Activated naive CD4-positive, alpha-beta T cell treated with Interleukin-2 at 50 U/mL for 16 hours (primary cell): ENCODE measurements around the gene TBL1XR1.
A peak's percentile ranks its signal among the peaks of the same experiment; 100 is the strongest.
"Not testable (repeated sequence)": the region's sequence is repeated elsewhere in the genome, so short reads cannot be mapped to it uniquely, and the experiment has no call there.

Source experiments
- DNase-seq: peaks from one replicate; pipeline ENCODE4 v3.0.0-alpha.2; 2020

Gene TBL1XR1

DNA sequence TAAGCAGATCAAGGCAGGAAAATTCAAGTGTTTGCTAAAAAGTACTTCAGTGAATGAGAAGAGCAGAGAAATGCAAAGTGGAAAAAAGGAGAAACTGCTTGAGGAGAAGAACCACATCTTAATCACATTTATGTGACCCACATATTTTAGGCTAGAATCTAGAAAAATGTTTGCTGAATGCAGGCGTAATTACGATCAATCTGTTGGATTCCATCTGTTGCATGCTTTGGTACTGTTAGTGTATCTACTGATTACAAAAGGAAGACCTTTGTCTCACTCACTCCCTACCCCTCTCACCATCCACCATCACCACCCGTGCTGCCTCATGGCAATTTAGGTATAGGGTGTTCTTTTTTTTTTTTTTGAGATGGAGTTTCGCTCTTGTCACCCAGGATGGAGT is 9.7 kb upstream of the TBL1XR1 start:
- DNase-seq: no peak

DNA sequence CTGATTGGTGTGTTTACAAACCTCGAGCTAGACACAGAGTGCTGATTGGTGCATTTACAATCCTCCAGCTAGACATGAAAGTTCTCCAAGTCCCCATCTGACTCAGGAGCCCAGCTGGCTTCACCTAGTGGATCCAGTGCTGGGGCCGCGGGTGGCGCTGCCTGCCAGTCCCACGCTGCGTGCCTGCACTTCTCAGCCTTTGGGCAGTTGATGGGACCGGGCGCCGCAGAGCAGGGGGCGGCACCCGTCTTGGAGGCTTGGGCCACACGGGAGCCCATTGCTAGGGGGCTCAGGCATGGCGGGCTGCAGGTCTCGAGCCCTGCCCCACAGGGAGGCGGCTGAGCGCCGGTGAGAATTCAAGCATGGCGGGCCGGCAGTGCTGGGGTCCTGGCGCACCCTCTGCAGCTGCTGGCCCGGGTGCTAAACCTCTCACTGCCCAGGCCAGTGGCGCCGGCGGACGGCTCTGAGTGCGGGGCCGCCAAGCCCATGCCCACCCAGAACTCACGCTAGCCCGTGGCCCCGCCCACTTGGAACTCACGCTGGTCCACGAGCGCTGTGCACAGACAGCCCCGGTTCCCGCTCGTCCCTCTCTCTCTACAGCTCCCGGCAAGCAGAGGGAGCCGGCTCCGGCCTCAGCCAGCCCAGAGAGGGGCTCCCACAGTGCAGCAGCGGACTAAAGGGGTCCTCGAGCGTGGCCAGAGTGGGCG is 6.6 kb upstream of the TBL1XR1 start:
- no peak for DNase-seq

DNA sequence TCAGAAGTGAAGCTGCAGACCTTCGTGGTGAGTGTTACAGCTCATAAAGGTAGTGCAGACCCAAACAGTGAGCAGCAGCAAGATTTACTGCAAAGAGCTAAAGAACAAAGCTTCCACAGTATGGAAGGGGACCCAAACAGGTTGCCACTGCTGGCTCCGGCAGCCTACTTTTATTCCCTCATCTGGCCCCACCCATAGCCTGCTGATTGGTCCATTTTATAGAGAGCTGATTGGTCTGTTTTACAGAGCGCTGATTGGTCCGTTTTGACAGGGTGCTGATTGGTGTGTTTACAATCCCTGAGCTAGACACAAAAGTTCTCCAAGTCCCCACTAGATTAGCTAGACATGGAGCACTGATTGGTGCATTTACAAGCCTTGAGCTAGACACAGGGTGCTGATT is 5.7 kb upstream of the TBL1XR1 start:
- DNase-seq: not testable (repeated sequence)

DNA sequence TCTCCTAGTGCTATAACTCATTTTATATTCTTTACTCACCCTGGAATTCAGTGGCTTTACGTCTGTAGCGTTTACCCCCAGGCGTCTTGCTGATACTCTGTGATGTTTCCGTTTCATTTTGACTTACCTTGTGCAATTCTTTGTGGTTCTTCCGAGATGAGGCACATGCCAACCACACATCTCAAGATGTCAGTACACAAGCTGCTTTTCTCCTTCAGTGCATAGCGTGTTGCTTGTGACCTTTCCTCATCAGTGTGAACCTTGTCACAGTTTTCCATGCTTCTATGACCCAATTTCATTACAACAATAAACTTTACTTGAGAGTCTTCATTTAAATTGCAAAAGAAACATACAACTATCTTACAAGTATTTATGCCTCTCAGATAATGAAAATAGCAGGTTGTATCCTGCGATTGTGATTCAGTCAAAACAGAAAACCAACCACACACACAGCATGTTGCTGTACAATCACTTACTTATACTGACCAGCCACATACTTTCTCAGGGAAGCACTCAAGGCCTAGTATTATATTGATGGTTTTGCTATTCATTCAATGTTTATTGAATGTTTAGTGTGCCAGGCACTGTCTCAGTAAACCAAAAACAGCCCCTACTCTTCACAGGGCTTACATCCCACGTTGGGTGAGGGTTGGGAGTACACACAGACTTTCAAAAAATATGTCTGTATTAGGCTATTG is 4.6 kb upstream of the TBL1XR1 start:
- DNase-seq: peak; percentile 60

DNA sequence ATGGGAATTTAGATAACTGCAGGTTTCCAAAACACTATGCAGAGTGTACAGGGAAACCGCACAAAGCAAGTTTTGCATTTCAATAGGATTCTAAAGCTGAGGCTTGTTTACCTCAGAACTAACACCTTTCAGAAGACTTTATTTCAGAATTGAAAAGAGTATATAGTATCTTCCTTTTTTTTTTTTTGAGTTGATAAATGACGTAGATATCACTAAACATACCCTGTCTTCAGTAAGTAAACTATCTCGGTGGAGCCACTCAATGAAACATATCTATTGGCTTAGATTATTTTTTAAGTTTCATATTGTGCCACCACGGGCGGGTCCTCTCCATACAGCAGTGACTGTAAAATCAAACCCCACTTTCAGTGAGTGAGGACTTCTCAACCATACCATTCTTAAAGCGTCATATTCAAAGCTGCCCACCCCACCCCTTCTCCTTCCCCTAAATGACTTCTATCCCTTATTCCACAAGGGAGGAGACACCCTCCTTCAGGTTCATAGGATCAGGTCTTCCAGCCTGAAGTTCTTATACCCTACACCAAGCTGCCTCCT is 2.0 kb upstream of the TBL1XR1 start:
- DNase-seq: no peak

DNA sequence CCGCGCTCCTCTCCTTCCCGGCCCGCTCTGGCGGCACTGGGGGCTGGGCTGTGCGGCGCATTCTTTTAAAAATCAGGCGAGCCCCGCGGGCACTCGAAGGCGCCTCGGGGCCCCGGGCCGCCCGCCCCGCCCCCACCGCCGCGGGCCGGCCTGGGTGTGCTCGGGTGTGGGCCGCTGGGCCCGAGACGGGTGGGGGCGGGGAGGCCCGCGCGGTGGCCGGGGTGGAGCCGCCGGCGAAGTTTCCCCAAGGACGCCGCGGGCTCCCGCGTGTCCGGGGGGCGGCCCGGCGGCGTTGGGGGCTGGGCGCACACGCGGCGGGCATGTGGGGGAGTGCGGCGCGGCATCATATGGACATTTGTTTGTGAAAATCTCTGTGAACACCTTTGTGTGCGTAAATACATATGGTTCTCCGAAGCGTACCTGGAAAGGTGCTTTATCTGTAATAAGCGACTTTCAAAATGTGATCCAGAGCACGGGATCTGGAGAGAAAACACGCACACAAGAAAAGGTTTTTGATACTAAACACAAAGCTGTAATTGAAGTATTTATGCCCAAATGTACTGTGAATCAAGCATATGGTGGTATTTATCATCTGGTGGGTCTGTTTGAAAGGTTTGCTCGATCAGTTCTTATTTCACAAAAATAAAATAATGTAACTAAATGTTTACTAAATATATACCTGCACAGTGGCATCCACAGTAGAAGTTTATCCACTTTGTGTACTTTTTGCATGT is 612 bp upstream of the TBL1XR1 start:
- DNase-seq: no peak

DNA sequence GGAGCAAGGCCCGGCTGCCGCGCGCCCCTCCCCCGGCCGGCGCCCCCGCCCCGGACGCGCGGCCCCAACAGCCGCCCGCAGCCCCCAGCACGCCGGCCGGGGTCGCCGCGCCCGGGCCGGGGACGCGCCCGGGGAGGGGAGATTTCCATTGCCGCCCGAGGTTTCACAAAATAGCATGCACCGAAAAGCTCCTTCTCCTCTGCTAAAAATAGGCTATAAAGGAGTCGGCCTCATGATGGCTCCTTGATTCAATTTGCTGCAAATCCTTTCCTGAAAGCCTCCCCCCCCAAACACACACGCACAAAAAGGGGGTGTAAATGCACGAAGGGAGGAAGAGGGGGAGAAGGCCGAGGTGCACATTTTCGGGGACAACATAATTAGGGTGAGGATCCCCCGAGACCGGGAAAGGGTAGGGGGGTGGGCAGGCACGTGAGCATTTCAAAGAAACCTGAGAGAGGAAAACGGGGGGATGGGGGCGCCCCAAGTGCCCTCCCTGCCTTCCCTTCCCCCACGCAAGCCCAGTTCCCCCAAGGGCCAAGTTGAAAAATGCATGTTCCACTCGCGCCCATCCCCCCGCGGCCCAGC is 734 bp downstream of the TBL1XR1 start:
- no peak for DNase-seq

DNA sequence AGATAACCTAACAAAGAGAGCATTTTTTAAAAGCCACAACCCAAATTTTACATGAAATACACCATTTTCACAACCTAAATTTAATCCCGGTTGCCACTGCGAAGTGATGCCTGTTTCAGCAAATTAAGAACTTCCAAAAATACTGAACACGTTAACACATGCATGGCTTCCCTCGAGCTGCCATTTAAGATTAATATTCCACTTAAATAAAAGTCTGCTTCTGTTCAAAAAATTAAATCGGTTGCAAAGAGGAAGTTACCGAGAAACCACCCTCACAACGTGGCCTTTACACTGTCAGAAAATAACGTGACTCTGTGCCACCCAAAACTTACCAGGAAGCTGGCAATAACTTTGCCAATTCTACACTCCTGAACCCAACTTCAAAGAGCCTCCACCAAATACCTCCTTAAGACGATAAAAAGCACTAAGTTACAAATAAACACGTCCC is 1.2 kb downstream of the TBL1XR1 start:
- no peak for DNase-seq

DNA sequence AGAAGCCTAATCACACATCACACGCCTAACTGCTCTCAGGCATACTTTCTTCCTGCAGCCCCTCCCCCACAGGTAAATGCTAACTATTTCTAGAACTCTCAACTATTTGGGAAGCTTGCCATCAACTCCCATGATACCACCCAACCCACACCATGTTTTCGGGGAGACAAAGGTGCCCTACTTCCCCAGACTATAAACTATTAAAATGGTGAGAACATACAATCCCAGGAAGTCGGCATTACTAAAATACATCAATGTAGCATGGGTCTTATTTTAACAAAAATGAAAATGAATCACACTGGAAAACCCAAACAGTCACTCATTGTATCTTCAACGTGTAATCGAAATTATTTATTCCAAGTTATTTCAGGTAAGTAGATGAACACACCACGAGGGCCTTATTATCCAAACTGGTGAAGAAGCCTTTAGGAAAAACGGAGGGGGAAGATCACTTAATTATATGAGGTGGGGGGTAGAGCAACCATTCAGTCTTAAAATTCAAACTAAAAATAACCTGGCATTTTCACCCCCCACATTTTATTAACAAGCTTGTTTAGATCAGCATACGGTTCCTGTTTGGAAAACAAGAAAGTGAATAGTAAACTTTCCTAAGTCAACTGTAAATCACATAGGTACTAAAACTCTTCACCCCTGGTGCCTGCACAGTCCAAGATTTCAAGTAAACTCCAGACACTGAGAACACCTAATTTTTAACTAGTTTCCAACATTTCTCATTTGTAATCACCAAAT is 1.9 kb downstream of the TBL1XR1 start:
- peak; percentile 11 for DNase-seq

DNA sequence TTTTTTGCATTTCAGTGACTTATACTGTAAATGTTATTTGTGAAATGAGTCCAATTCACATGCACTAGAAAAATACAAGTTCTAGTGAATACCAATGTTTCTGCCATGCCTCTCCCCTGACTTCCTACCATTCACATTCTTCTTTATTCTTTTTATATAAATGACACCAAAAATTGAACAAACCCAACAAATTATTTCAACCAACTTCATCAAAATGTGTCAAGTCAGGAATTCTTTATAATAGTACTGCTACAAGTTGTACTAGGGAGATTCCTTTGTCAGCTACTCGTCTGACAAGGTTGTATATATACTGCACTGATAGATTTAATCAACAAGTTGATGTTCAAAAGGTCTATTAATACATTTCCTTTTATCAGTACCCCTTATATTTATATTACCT is 3.0 kb downstream of the TBL1XR1 start:
- no peak for DNase-seq

DNA sequence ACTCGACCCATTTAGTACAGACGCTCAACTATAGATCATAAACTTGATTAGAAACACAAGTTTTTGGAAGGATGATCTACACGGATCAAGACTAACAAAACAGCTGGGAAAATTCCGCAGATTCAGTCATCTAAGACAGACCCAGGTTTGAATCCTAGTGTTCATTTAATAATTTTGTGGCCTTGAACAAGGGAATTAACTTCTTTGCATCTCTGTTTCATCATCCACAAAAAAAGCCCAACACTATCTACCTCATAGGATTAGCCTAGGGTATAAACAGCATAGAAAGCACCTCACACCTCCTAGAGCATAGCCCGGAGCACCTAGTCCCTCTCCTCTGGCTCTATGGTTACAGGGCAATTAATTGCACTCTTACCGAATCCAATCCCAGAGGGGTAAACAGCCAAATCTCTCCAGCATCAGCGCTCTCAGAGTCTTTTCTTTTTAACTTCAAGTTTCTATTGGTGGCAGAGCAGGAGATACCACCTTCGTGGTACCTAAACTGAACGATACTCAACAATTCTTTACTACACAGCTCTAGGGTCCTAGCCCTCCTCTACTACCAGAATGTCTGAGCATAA is 3.5 kb downstream of the TBL1XR1 start:
- no peak for DNase-seq

DNA sequence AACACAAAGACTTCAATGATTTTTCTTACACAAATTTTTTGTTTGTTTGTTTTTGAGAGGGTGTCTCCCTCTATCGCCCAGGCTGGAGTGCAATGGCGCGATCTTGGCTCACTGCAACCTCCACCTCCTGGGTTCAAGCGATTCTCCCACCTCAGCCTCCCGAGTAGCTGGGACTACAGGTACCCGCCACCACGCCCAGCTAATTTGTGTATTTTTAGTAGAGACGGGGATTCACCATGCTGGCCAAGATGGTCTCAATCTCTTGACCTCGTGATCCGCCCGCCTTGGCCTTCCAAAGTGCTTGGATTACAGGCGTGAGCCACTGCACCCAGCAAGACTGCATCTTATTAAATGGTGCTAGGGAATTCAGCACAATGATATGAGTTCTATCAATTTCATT is 4.0 kb downstream of the TBL1XR1 start:
- DNase-seq: not testable (repeated sequence)

DNA sequence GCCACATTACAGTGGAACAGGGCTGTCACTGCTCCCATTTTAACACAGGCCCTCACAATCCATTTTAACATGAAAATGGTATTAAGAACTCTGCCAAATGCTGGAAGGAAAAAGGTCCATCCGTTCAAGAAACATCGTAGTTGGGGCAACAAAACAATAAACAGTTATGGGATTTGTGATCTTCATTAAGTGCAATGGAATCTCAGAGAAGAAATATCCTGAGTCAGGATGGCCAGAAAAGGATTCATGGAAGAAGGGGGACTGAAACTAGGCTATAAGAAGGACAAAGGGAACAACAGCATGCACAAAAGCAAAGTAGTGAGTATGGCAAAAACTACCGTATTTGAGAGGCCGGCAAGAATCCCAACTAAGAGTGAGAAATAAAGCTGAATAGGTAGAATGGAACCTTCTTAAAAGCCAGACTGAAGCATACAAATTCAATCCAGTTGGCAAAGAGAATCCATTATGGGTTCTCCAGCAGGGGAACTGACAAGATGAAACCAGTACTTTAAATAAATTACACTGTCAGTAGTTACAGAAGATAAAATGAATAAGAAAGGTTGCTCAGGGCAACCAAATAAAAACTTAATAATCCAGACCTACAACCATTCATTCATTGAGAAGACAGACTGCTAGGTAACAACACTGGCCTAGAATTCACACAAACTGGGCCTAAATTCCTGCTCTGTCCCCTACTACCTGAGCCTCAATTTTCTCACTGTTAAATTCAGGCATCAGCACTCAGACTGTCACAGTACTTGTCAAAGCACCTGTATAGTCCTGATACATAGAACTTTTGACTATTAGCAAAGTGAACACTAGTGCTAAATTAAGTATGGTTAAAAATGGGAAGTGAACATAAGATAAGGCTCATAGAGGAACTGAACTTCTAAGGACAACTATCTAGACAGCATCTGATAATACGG is 6.3 kb downstream of the TBL1XR1 start:
- no peak for DNase-seq

DNA sequence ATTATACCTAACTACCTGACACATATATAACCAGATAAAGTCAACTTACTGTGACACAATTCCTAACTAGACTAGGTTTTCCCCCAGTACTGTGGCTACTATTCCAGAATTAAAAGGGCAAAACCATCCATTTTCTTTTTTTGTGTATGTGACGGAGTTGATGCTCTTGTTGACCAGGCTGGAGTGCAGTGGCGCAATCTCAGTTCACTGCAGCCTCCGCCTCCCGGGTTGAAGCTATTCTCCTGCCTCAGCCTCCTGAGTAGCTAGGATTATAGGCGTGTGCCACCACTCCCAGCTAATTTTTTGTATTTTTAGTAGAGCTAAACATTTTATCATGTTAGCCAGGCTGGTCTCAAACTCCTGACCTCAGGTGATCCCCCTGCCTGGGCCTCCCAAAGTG is 7.1 kb downstream of the TBL1XR1 start:
- DNase-seq: not testable (repeated sequence)

DNA sequence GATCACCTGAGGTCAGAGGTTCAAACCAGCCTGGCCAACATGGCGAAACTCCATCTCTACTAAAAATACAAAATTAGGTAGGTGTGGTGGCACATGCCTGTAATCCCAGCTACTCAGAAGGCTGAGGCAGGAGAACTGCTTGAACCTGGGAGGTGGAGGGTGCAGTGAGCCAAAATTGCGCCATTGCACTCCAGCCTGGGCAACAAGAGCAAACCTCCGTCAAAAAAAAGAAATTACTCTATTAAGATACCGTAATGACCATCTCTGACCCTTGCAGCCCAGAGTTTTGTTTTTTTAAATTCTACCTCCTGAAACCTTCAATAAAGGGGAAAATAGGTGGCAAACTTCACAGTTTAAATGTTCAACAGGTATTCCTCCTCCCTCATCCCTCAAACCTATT is 9.0 kb downstream of the TBL1XR1 start:
- DNase-seq: not testable (repeated sequence)

DNA sequence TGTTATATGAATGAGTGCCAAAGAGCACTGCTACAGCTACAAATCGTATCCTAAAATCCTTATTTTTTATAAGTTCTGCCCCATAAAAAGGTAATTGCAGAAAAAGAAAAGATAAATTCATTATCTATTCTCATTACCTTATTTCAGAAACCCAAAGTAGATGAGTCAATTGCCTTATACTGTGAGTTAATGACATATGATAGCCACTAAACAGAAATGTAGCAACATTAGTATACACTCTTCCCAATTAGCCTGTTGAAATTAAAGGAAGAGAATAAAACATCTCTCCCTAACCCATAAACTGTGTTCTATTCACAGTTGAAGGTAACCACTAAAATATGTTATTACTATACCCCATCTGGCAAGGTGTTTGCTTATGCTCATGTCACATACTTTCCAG is 11.0 kb downstream of the TBL1XR1 start:
- DNase-seq: no peak

DNA sequence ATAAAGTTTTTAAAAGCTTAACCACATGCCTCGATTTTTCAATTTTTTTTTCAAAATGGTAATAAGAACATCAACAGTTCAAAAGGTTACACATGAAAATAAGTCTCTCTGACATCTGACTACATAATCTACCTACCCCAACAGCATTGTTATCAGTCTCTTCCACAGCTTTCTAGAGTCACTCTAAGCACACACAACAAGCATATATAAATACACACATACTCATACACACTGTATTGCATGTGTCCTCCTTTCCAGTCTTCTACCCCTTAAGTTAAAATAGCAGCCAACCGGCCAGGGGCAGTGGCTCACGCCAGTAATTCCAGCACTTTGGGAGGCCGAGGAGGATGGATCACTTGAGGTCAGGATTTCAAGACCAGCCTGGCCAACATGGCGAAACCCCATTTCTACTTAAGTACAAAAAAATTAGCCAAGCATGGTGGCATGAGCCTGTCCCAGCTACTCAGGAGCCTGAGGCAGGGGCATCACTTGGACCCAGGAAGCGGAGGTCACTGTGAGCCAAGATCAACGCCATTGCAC is 12.2 kb downstream of the TBL1XR1 start:
- no peak for DNase-seq

DNA sequence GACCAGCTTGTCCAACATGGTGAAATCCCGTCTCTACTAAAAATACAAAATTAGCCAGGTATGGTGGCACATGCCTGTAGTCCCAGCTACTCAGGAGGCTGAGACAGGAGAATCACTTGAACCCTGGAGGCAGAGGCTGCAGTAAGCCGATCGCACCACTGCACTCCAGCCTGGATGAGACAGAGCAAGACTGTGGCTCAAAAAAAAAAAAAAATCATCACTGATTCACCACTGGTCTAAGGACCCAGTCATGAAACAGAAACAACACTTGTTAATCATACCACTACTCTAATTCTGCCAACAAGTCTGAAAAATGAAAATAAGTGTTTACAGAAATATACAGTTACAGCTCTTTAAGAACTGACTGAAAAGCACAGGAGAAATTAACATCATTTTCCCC is 12.7 kb downstream of the TBL1XR1 start:
- DNase-seq: peak; percentile 30

DNA sequence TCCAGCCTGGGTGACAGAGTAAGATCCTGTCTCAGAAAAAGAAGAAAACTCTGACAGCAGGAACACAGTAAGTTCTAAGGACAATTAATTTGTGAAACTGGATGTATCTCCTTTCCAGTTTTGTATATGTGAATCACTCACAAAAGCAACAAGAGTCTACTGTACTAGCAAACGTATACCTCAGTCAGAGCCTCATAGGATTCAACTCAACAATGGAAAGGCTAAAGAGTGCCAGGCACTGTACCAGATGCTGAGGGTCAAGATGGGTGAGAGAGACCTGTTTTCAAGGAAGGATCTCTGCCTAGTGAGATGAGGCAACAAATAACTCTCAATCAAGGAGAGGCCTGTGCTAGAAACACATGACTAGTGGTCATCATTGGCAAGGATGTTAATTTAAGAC is 14.9 kb downstream of the TBL1XR1 start:
- DNase-seq: no peak

DNA sequence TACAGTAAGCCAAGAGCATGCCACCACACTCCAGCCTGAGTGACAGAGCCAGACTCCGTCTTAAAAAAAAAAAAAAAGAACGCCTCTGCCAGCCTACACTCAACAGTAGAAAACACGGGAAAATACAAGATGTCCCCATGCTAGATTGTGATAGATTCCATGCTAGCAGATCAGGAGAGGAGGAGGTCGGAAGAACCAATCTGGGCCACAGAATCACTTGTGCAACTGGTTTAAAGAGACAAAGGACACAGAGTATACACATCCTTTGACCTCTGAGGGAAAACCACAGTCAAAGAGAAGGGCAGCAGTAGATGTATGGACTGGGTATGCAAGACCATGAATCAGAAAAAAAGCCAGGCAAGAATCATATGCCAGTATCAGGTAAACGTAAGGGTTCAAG is 15.9 kb downstream of the TBL1XR1 start:
- DNase-seq: no peak

DNA sequence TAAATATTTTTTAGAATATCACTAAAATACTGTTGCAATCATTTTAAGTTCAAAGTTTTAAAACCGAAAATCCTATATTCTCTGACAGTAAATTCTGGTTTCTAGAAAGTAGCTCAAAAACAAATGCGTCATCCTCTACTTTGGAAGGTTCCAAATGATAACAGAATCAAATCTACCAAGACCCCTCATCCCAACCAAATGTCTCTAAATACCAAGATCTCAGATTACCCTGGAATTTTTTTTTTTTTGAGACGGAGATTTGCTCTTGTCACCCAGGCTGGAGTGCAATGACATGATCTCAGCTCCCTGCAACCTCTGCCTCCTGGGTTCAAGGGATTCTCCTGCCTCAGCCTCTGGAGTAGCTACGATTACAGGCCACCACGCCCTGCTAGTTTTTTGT is 16.8 kb downstream of the TBL1XR1 start:
- DNase-seq: no peak
